Measurements from ENCODE around the gene FNDC3B.

The FNDC3B gene

GRCh38 chr3:172323894-172324610 lies 284.7 kb downstream of the FNDC3B start:
- in situ Hi-C loops (cut with MboI; ENCODE audit: low sequenced_read_pairs): no loop called here

GRCh38 chr3:172324611-172325203 lies 285.3 kb downstream of the FNDC3B start:
- in situ Hi-C loops (cut with MboI; ENCODE audit: low sequenced_read_pairs): no loop called here

- in situ Hi-C loops (cut with MboI; ENCODE audit: low sequenced_read_pairs): no loop called here
Measured at GRCh38 chr3:172325461-172325860, 286.1 kb downstream of the FNDC3B start.

- in situ Hi-C loops (cut with MboI; ENCODE audit: low sequenced_read_pairs): no loop called here
Measured at GRCh38 chr3:172326993-172327392, 287.6 kb downstream of the FNDC3B start.

GRCh38 chr3:172328282-172328681 lies 288.9 kb downstream of the FNDC3B start:
- in situ Hi-C loops (cut with MboI; ENCODE audit: low sequenced_read_pairs): no loop called here

DNA sequence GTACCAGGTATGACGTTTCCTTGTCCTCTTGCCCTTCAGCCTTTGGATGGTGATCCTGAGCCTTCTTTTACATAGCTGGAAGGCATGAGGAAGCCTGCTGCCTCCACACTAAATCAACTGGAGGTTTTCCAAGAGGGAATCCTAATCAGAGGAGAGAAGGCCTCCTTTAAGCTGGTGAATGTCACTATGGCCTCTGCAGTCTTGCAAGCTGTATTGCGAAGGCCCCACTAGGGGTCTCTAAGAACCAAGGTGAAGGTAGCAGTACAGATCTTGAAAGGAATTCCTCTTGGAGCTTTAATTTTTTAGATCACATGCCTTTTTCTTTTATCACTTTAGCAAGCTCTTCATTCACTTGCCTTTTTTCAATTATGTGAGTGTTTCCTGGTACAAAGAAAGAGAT lies 289.7 kb downstream of the FNDC3B start:
- in situ Hi-C loops (cut with MboI; ENCODE audit: low sequenced_read_pairs): no loop called here

DNA sequence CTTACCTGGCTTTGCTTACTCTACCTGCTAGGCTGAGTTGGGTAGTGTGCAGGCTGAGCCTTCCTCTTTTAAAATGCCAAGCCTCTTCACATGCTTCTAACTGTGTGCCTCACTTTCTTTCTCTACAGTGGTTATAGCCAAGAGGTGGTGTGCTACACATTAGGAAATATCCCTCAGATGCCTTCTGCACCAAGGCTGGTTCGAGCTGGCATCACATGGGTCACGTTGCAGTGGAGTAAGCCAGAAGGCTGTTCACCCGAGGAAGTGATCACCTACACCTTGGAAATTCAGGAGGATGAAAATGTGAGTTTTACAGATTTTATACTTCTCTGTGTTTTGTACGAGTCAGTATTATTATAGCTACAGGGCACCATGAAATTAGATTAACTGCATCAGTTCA lies 291.0 kb downstream of the FNDC3B start:
- in situ Hi-C loops (cut with MboI; ENCODE audit: low sequenced_read_pairs): no loop called here

GRCh38 chr3:172332256-172333041 lies 293.1 kb downstream of the FNDC3B start:
- in situ Hi-C loops (cut with MboI; ENCODE audit: low sequenced_read_pairs): no loop called here

DNA sequence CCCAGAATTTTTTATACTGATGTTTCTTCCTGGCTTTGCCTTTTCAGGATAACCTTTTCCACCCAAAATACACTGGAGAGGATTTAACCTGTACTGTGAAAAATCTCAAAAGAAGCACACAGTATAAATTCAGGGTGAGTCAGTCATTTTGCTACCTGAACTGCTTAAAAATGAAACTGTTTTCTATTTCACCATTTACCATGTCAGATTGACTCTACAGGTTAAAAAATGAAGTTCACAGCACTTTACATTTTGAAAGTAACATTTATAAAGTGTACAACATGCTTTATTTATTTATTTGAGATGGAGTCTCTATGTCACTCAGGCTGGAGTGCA lies 293.6 kb downstream of the FNDC3B start:
- in situ Hi-C loops (cut with MboI; ENCODE audit: low sequenced_read_pairs): no loop called here

GRCh38 chr3:172333692-172334457 lies 294.5 kb downstream of the FNDC3B start:
- in situ Hi-C loops (cut with MboI; ENCODE audit: low sequenced_read_pairs): no loop called here

DNA sequence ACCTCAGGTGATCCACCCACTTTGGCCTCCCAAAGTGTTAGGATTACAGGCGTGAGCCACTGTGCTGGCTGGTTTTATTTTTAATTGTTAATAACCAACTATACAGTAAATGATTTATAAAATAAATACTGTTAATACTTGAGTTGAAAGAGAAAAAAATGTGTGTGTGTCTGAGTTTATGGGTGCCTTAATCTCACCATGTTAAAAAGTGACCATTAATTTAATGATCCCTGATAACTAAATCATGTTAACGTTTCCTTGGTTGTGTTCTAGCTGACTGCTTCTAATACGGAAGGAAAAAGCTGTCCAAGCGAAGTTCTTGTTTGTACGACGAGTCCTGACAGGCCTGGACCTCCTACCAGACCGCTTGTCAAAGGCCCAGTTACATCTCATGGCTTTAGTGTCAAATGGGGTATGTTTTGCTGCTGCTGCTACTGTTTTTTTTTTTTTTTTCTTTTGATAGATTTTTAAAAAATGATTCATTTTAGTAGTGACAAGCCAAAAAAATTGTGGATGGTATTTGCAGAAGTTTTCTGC lies 295.4 kb downstream of the FNDC3B start:
- in situ Hi-C loops (cut with MboI; ENCODE audit: low sequenced_read_pairs): no loop called here

DNA sequence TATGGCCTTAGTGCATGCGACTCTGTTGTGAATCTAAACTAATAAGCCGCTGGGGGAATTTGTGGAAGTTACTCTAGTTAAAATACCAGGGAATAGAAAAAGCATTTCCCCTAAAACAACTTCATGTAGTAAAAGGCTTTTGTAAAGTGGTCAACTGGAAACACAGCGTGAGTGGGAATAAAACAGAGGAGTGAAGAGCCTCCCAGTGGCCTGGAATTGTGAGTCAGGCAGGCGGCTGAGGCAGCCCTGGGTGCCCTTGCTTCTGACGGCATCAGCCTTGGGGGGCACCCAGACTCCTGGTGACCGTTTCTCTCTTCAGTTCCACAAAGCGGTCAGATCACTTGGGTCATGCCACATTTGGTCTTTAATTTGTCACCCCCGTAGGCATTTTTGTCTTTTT lies 300.5 kb downstream of the FNDC3B start:
- in situ Hi-C loops (cut with MboI; ENCODE audit: low sequenced_read_pairs): no loop called here

- in situ Hi-C loops (cut with MboI; ENCODE audit: low sequenced_read_pairs): no loop called here
Measured at GRCh38 chr3:172340583-172340982, 301.2 kb downstream of the FNDC3B start.

DNA sequence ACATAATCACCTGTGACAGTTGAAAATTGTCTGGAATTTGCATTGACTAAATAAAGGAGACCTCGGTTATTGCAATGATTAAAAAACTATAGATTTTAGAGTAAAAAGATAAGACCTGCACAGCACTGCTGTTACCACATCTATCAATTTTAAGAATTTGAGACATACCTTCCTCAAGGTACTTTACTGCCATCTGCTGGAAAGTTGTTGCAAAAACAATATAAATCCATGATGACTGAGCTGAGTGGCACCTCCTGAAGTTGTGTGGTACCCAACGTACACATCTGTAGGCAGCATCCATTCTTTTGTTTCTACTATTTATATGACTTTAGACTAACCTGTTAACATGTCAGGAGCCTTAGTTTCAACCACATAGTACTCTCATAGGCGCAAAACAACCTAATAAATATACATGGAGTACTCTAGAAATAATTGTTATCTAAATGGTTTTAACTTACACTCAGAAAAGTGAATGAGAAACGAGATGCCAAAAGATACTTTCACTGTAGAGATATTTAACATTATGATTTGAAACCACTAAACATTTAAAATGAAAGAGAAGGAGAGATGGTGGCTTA lies 302.2 kb downstream of the FNDC3B start:
- in situ Hi-C loops (cut with MboI; ENCODE audit: low sequenced_read_pairs): no loop called here

- in situ Hi-C loops (cut with MboI; ENCODE audit: low sequenced_read_pairs): no loop called here
Measured at GRCh38 chr3:172342097-172342659, 302.8 kb downstream of the FNDC3B start.

GRCh38 chr3:172343117-172343516 lies 303.7 kb downstream of the FNDC3B start:
- in situ Hi-C loops (cut with MboI; ENCODE audit: low sequenced_read_pairs): no loop called here

DNA sequence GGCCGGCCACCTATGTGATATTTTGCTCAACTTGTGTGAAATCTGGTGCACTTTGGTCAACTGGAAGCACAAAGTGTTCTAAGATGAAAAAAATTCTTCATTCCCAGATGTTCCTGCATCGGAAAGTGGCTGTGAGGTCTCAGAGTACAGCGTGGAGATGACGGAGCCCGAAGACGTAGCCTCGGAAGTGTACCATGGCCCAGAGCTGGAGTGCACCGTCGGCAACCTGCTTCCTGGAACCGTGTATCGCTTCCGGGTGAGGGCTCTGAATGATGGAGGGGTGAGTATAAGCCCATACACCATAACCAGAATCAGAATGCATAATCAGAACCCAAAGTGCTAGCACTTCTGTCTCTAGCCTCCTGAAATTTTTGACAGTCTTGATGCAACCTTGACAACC lies 304.6 kb downstream of the FNDC3B start:
- in situ Hi-C loops (cut with MboI; ENCODE audit: low sequenced_read_pairs): no loop called here

GRCh38 chr3:172346161-172346560 lies 306.8 kb downstream of the FNDC3B start:
- in situ Hi-C loops (cut with MboI; ENCODE audit: low sequenced_read_pairs): no loop called here

DNA sequence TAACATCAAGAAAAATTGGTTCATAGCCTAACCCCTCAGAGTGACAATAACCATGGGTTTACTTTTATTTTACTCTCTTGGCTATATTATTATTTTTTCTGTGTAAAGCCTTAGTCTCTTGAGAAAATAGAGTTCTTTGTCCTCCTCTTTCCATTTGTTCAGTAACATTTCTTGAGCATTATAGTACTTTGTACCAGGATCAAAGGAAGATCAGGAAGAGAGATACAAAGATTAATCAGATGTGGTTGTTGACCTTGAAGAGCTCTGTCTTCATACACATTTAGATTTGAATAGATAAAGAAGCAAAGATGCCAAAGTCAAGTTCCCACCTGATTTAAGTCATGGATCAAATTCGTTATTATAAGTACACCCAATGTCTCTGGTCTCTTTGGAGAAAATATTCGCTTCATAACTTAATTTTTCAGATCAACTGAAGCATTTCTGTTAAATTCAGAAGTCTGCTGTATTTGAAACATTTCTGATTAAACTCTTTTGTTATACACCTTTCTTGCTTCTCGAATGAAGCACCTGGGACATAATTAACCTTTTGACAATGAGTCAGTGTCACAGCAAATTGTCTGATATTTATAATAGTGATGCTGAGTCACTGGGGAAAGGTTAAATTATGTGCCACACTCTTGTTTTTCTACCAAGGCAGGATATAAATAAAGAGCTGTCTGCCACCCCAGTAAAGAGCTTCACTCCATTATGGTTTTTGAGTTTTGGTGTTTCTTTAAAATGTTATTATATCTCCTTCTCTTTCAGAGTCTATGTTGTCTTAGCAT lies 308.7 kb downstream of the FNDC3B start:
- in situ Hi-C loops (cut with MboI; ENCODE audit: low sequenced_read_pairs): no loop called here

Measured in HL-60/S4 treated with phorbol 12-myristate 13-acetate at 8.2 ng/mL for 4 days and 3 days (cell line).